Raji (cell line): Measurements from ENCODE around the gene CUL4A.

Experiments used
- POLR2A ChIP-seq: IDR thresholded peaks from 2 replicates; pipeline ENCODE4 v1.6.1; 2011; ENCODE audit warnings: low read depth, low read length, control low read depth; ENCODE audit not compliant: insufficient read depth

The CUL4A gene

GRCh38 chr13:113315992-113316391 lies 106.6 kb downstream of the CUL4A start:
- TF ChIP-seq POLR2A: no peak
